Muscle layer of colon (tissue), 2 donors: Measurements from ENCODE around the gene ZBTB47.

Experiments
- H3K27ac ChIP-seq: one replicate; pipeline ENCODE4 v1.7.0; 2013; ENCODE audit warnings: low read depth, mild to moderate bottlenecking, low read length, moderate library complexity
- H3K27me3 ChIP-seq, 2 donors: one replicate each; pipeline ENCODE4 v1.7.0; 2013; ENCODE audit warnings: low read length in 2 of 2, mild to moderate bottlenecking in 2 of 2; ENCODE audit not compliant: insufficient read depth in 2 of 2, control insufficient read depth in 1 of 2
- H3K36me3 ChIP-seq: one replicate; pipeline ENCODE4 v1.7.0; 2013; ENCODE audit warnings: mild to moderate bottlenecking, low read length; ENCODE audit not compliant: insufficient read depth
- H3K4me1 ChIP-seq: one replicate; pipeline ENCODE4 v1.7.0; 2013; ENCODE audit warnings: mild to moderate bottlenecking, low read length; ENCODE audit not compliant: insufficient read depth
- H3K4me3 ChIP-seq, 2 donors: one replicate each; pipeline ENCODE4 v1.7.0; 2013; ENCODE audit warnings: low read length in 2 of 2, low read depth in 1 of 2, mild to moderate bottlenecking in 1 of 2, moderate library complexity in 1 of 2
- H3K9ac ChIP-seq: one replicate; pipeline ENCODE4 v1.7.0; 2013; ENCODE audit warnings: low read length
- H3K9me3 ChIP-seq: one replicate; pipeline ENCODE4 v1.7.0; 2013; ENCODE audit warnings: mild to moderate bottlenecking, low read length
- donor health status: abdominal sarcoma.
- donor health status: Adenocarcinoma of cecum.

Gene ZBTB47

DNA sequence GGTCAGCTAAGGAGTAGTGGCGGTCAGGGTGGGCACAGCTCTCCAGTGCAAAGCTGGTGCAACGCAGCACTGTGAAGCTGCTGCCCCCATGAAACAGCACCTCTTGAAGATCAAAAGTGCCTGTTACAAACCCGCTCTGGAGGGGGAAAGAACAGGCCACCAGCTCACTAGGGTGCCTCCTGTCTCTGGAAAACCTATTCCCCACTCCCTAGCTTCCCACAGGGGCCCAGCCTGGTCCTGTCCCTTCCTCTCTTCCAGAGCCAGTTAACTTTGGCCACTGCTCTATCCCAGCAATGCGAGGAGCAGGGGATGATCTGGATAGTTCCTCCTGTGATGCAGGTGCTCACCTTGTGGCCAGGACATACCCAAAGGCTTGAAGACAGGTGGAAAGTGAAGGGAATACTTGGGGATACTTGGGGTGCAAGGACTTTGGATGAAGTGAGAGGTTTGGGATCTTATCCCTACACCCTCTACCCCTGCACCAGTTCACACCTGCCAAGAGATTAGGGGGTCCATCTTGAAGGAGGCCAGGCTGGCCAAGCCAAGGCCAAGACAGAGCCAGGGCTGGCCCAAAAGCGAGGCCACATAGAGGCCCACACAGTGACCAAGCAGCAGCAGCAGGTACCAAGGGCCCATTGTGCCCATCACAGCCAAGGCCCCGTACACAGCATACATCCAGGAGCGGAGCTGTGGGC lies 44.9 kb downstream of the ZBTB47 start:
- H3K4me1 ChIP-seq = no peaks in the 10 kb centered on the region
- no peak overlapping the region for H3K9ac ChIP-seq
- H3K36me3 ChIP-seq = no peaks in the 10 kb centered on the region
- H3K27me3 ChIP-seq = no peaks in the 10 kb centered on the region
- no peak overlapping the region for H3K4me3 ChIP-seq
- no peaks in the 10 kb centered on the region for H3K9me3 ChIP-seq
- H3K27ac ChIP-seq = no peak overlapping the region

DNA sequence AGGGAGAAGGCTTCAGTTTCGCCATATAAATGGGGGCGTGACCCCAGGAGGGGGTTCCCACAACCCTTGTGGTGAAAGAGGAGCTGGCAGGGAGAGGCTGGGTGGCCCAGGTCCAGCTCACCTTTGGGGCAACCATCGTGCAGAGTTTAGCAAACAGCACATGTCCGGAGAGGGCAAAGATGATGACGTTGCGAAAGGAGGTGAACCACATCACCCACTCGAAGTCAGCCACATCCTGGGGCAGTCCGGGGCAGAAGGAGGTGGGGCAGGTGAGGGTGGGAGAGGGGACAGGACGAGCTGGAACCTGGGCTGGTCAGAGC lies 45.4 kb downstream of the ZBTB47 start:
- no peaks in the 10 kb centered on the region for H3K27me3 ChIP-seq
- H3K36me3 ChIP-seq = no peaks in the 10 kb centered on the region
- no peak overlapping the region for H3K27ac ChIP-seq
- no peaks in the 10 kb centered on the region for H3K4me1 ChIP-seq
- no peak overlapping the region for H3K9ac ChIP-seq
- no peaks in the 10 kb centered on the region for H3K9me3 ChIP-seq
- H3K4me3 ChIP-seq = no peak overlapping the region

DNA sequence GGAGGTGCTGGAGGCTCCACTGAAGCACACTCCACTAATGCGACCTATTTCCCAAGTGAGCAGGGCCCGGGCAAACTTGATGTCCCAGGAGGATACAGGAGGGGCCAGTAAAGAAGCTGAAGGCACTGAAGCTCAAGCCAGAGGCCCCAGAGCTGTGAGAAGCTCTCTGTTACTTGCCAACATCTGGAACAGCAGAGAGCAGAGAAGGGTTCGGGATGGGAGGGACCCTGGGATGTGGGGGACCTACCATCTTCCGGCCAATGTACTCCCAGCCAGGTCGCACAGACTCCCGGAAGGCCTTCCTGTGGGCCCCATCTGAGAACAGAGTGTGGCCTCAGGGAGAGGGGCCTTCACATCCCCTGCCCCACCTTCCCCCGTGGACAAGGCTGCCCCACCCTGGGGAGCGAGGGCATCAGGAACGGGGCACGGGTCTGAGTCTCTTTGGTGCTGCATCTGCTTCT lies 46.0 kb downstream of the ZBTB47 start:
- H3K36me3 ChIP-seq = no peaks in the 10 kb centered on the region
- H3K4me1 ChIP-seq = no peaks in the 10 kb centered on the region
- no peaks in the 10 kb centered on the region for H3K9me3 ChIP-seq
- no peak overlapping the region for H3K27ac ChIP-seq
- H3K4me3 ChIP-seq = no peak overlapping the region
- H3K27me3 ChIP-seq = no peaks in the 10 kb centered on the region
- H3K9ac ChIP-seq = no peak overlapping the region

- no peaks in the 10 kb centered on the region for H3K9me3 ChIP-seq
- no peak overlapping the region for H3K9ac ChIP-seq
- no peak overlapping the region for H3K27ac ChIP-seq
- H3K4me1 ChIP-seq = no peaks in the 10 kb centered on the region
- H3K27me3 ChIP-seq = no peaks in the 10 kb centered on the region
- H3K4me3 ChIP-seq = no peak overlapping the region
- H3K36me3 ChIP-seq = no peaks in the 10 kb centered on the region
These were observed 47.1 kb downstream of the ZBTB47 start for GRCh38 chr3:42700366-42701288.

DNA sequence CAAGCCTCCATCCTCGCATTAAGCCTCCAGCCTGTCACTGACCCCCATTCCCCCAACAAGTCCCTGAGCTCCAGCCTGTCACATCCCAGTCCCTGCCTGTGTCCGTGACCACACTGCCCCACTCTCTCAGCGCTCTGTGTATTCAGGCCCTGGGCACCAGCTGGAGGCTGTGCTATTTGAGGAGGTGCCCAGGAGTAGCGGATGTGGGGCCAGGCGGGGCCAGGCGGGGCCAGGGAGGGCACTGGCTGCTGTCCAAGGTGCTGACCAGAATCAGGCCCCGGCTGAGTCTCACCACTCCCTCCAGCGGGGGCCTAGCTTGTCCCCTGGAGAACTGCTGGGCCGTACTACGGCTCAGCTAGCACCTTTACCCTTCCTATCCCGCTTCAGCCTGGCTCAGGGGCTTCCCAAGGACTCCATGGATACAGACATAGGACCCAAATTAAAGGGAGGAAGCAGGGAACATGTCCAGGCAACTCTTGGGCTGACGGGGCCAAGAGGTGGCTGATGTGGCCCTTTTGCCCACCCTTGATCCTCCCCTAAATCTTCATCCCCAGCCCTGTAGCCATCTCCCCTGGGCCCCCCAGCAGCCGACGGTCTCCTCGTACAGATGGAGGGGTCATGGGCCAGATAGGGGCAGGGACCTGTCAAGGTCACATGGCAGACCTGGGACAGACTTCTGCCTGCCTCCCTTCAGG lies 48.0 kb downstream of the ZBTB47 start:
- H3K9me3 ChIP-seq = no peaks in the 10 kb centered on the region
- no peaks in the 10 kb centered on the region for H3K36me3 ChIP-seq
- no peaks in the 10 kb centered on the region for H3K27me3 ChIP-seq
- no peak overlapping the region for H3K4me3 ChIP-seq
- H3K4me1 ChIP-seq = no peaks in the 10 kb centered on the region
- H3K27ac ChIP-seq = no peak overlapping the region
- no peak overlapping the region for H3K9ac ChIP-seq

- H3K27ac ChIP-seq = no peak within 1 kb of the TSS
- H3K9me3 ChIP-seq = no peaks in the 10 kb centered on the region
- H3K4me3 ChIP-seq = no peak within 1 kb of the TSS
- H3K9ac ChIP-seq = no peak within 1 kb of the TSS
- no peaks in the 10 kb centered on the region for H3K36me3 ChIP-seq
- no peaks in the 10 kb centered on the region for H3K4me1 ChIP-seq
- no peaks in the 10 kb centered on the region for H3K27me3 ChIP-seq
These were observed 48.8 kb downstream of the ZBTB47 start, which contains the start of gene HHATL for GRCh38 chr3:42702066-42702951. TSS of gene HHATL (minus strand) at chr3:42702798. CDS start at chr3:42700826, 1,972 bp downstream.

- H3K9ac ChIP-seq = no peak overlapping the region
- no peaks in the 10 kb centered on the region for H3K4me1 ChIP-seq
- no peak overlapping the region for H3K4me3 ChIP-seq
- no peaks in the 10 kb centered on the region for H3K27me3 ChIP-seq
- no peaks in the 10 kb centered on the region for H3K36me3 ChIP-seq
- H3K27ac ChIP-seq = no peak overlapping the region
- no peaks in the 10 kb centered on the region for H3K9me3 ChIP-seq
These were observed 49.6 kb downstream of the ZBTB47 start for GRCh38 chr3:42702982-42703694.

DNA sequence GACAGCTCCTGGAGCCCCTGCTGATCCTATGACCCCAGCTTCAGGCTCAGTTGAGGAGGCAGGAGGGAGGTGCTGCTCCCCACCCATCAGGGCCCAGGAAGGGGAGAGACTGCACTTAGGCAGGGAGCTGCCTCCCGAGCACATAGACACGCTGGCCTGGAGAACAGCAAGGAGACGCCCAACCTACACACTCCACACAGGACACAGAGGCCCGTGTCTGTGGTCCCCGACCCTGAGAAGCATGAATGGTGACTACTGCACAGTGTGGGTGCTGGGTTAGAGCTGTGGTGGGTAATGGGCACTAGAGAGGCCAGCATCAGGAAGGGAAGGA lies 50.2 kb downstream of the ZBTB47 start:
- no peaks in the 10 kb centered on the region for H3K4me1 ChIP-seq
- H3K9me3 ChIP-seq = no peaks in the 10 kb centered on the region
- no peak overlapping the region for H3K9ac ChIP-seq
- no peak overlapping the region for H3K27ac ChIP-seq
- no peaks in the 10 kb centered on the region for H3K36me3 ChIP-seq
- H3K27me3 ChIP-seq = no peaks in the 10 kb centered on the region
- no peak overlapping the region for H3K4me3 ChIP-seq

DNA sequence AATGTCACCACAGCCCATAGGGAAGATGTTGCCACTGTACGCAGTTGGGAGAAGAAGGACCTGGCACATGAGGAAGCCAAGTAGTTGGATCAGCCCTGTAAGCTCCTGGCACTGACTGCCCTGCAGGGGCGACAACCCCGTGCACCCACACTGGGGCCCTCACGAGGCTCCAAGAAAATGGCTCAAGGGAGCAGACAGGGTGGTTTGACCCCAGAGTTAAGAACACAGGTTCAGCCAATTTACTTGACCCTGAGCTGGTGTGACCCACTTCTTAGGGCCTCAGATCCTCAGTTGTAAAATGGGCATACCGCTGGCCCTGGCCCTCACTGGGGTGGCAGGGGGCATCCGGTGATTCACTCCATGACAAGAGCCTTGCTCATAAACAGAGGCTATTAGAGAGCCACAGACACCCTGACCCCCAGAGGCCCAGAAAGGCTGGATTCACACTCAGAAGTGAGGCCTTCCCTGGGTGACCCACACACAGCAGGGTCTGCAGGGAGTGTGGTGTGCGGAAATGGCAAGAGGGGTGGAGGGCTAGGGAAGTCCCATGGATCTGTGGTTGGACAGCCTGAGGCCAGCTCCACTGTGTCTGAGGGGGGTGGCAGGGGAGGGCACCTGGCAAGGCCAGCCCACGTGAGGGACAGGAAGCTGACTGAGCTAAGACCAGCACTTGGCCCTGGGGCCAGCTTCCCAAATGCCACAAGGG lies 50.8 kb downstream of the ZBTB47 start:
- H3K27me3 ChIP-seq = no peaks in the 10 kb centered on the region
- H3K4me3 ChIP-seq = no peak overlapping the region
- H3K9ac ChIP-seq = no peak overlapping the region
- H3K36me3 ChIP-seq = no peaks in the 10 kb centered on the region
- H3K27ac ChIP-seq = no peak overlapping the region
- H3K9me3 ChIP-seq = no peaks in the 10 kb centered on the region
- no peaks in the 10 kb centered on the region for H3K4me1 ChIP-seq

- H3K9me3 ChIP-seq = no peaks in the 10 kb centered on the region
- H3K4me3 ChIP-seq = no peak overlapping the region
- no peaks in the 10 kb centered on the region for H3K27me3 ChIP-seq
- H3K9ac ChIP-seq = no peak overlapping the region
- no peaks in the 10 kb centered on the region for H3K36me3 ChIP-seq
- H3K27ac ChIP-seq = no peak overlapping the region
- no peaks in the 10 kb centered on the region for H3K4me1 ChIP-seq
These were observed 51.7 kb downstream of the ZBTB47 start for GRCh38 chr3:42705058-42705767.
